WI38 (cell line): Measurements from ENCODE around the gene ALDH3B1.

Experiments used
- H3K4me3 ChIP-seq: 2 replicates; pipeline ENCODE4 v1.5.1; 2011; ENCODE audit warnings: low read depth, mild to moderate bottlenecking, control low read depth, low read length
- TF ChIP-seq, protein P1 (sequence below): IDR thresholded peaks from 2 replicates; pipeline ENCODE4 v1.5.1; 2012; ENCODE audit warnings: low read depth, mild to moderate bottlenecking, control low read depth, low read length

The ALDH3B1 gene

DNA sequence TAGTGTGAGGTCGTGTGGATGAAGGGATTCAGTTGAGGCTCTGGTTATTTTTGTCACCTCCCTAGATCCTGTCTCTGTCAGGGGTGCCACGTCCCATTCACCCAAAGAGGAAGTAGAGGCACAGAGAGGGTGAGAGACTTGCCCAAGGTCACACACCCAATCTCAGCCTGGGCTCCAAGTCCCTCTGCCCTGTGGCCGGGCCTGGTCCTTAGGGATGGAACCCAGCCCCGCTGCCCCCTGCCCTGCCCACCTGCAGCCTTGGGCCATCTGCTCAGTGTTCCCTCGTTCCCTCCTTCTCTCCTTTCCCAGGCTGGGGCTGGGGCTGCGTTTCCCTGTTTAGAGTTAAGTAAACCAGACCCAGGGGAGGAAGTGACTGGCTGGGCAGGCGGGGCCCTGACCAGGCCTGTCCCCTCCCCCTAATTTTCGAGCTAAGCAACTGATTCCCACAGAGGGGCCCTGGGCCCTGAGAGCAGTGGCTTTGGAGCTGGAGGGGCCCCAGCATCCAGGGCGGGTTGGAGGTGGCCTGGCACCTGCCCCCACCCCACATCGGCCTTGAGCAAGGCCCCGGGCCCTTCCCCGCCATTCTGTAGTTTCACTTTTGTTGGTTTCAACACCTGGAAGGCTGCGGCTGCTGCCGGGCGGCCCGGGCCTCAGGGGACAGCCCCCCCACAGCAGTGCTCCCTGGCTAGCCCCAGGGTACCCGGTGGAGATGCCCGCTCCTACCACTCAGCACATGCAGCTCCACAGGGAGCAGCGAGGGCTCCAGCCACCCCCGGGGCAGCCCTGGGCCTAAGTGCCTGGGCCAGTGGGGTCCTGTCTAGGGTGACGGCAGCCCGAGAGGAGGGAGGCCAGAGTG lies 30.2 kb downstream of the ALDH3B1 start:
- TF ChIP-seq, protein P1, sequence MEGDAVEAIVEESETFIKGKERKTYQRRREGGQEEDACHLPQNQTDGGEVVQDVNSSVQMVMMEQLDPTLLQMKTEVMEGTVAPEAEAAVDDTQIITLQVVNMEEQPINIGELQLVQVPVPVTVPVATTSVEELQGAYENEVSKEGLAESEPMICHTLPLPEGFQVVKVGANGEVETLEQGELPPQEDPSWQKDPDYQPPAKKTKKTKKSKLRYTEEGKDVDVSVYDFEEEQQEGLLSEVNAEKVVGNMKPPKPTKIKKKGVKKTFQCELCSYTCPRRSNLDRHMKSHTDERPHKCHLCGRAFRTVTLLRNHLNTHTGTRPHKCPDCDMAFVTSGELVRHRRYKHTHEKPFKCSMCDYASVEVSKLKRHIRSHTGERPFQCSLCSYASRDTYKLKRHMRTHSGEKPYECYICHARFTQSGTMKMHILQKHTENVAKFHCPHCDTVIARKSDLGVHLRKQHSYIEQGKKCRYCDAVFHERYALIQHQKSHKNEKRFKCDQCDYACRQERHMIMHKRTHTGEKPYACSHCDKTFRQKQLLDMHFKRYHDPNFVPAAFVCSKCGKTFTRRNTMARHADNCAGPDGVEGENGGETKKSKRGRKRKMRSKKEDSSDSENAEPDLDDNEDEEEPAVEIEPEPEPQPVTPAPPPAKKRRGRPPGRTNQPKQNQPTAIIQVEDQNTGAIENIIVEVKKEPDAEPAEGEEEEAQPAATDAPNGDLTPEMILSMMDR: no peak
- H3K4me3 ChIP-seq: peak overlapping the region; percentile 68

- H3K4me3 ChIP-seq: peak overlapping the region; percentile 68
- TF ChIP-seq, protein P1: no peak
These were observed 30.9 kb downstream of the ALDH3B1 start for GRCh38 chr11:68040957-68041591.

- no peak overlapping the region for H3K4me3 ChIP-seq
- TF ChIP-seq, protein P1: no peak
These were observed 31.6 kb downstream of the ALDH3B1 start for GRCh38 chr11:68041617-68042218.

- no peak overlapping the region for H3K4me3 ChIP-seq
- TF ChIP-seq, protein P1: no peak
These were observed 32.3 kb downstream of the ALDH3B1 start for GRCh38 chr11:68042219-68043028.

DNA sequence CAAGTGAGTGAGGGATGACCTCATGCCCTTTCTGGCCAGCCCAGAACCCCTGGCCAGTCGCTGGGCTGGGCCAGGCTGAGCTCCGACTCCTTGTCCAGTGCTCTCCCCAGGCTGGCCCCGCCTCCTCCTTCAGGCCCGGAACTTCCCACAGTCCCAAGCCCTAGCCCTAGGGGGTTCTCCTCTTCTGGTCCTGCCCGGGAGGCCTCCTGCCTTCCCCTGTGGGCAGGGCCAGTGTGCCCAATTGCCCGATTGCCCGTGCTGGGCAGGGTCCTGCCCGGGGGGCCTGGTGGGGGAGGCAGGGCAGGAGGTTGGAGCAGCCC lies 32.9 kb downstream of the ALDH3B1 start:
- no peak overlapping the region for H3K4me3 ChIP-seq

GRCh38 chr11:68043349-68044144 lies 33.4 kb downstream of the ALDH3B1 start:
- TF ChIP-seq, protein P1: no peak
- no peak overlapping the region for H3K4me3 ChIP-seq

More for the DNA sequence above, 32.9 kb downstream of the ALDH3B1 start:
- TF ChIP-seq, protein P1: no peak
